Activated CD4-positive, alpha-beta memory T cell treated with anti-CD3 and anti-CD28 coated beads for 36 hours (primary cell): Measurements from ENCODE around the gene SDHC. TPM values are rescaled to one million over a fixed set of nuclear protein-coding genes. Genes with fewer than 3 reads are reported as not detected.

Experiments used
- CTCF ChIA-PET: fragments of 350-600 bp; sonication (Branson Sonifier 250); formaldehyde crosslinking; loops from one replicate; lab custom pipeline; 2021; ENCODE audit warnings: antibody characterized with exemption, inconsistent platforms; lab: Charles Lee
- POLR2A ChIA-PET: fragments of 350-600 bp; sonication (Branson Sonifier 250); formaldehyde crosslinking; loops from one replicate; lab custom pipeline; 2021; ENCODE audit warnings: antibody characterized with exemption; lab: Charles Lee
- DNase-seq: peaks from one replicate; pipeline ENCODE4 v3.0.0-alpha.2; 2020
- H3K27ac Mint-ChIP-seq: one replicate; pipeline ENCODE4 v1.8.0; 2021; ENCODE audit warnings: mixed read lengths
- H3K27me3 Mint-ChIP-seq: one replicate; pipeline ENCODE4 v1.8.0; 2021; ENCODE audit warnings: mixed read lengths
- H3K36me3 Mint-ChIP-seq: one replicate; pipeline ENCODE4 v1.8.0; 2021; ENCODE audit warnings: mixed read lengths
- H3K4me1 Mint-ChIP-seq: one replicate; pipeline ENCODE4 v1.8.0; 2021; ENCODE audit warnings: low read depth, mixed read lengths
- H3K4me3 Mint-ChIP-seq: one replicate; pipeline ENCODE4 v1.8.0; 2021; ENCODE audit warnings: mild to moderate bottlenecking, mixed read lengths
- H3K9me3 Mint-ChIP-seq: one replicate; pipeline ENCODE4 v1.8.0; 2021; ENCODE audit warnings: mixed read lengths
- intact Hi-C: fragments of 100-400 bp; cut with micrococcal nuclease; formaldehyde crosslinking; loops from one replicate; pipeline ENCODE4 v1.15.1; 2023
- total RNA-seq, 2 experiments: library from RNA; stranded (reverse); gene quantifications; one replicate each; pipeline ENCODE4 v1.2.3, GENCODE V29; 2021

Gene SDHC
- total RNA-seq, 2 experiments from 2014 or later, result 212 to 215 TPM

GRCh38 chr1:161297415-161297814 is 16.8 kb upstream of the SDHC start:
- POLR2A ChIA-PET, result no interaction called here

DNA sequence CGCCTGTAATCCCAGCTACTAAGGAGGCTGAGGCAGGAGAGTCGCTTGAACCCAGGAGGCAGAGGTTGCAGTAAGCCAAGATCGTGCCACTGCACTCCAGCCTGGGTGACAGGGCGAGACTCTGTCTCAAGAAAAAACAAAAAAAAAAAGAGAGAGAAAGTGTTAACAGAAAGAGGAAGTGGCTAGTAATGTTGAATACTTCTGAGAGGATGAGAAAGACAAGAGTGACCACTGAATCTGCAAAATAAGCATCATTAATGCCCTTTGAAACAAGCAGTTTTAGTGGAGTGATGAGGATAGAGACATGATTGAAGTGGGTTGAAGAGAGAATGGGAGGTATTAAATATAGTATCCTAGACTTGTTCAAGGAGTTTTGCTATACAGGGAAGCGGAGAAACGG is 16.1 kb upstream of the SDHC start:
- no peak overlapping the region for H3K4me3 Mint-ChIP-seq
- no peak overlapping the region for H3K27ac Mint-ChIP-seq
- no peaks in the 10 kb centered on the region for H3K27me3 Mint-ChIP-seq
- H3K9me3 Mint-ChIP-seq, result no peaks in the 10 kb centered on the region
- no peaks in the 10 kb centered on the region for H3K36me3 Mint-ChIP-seq
- POLR2A ChIA-PET, result no interaction called here
- CTCF ChIA-PET, result no interaction called here
- intact Hi-C loops, result no loop called here
- DNase-seq, result no peak
- no peaks in the 10 kb centered on the region for H3K4me1 Mint-ChIP-seq

More at GRCh38 chr1:161297415-161297814, 16.8 kb upstream of the SDHC start:
- no peaks in the 10 kb centered on the region for H3K27me3 Mint-ChIP-seq
- CTCF ChIA-PET, result no interaction called here
- intact Hi-C loops, result no loop called here
- no peaks in the 10 kb centered on the region for H3K4me1 Mint-ChIP-seq
- H3K27ac Mint-ChIP-seq, result no peak overlapping the region
- H3K4me3 Mint-ChIP-seq, result no peak overlapping the region
- no peak for DNase-seq
- no peaks in the 10 kb centered on the region for H3K9me3 Mint-ChIP-seq
- no peaks in the 10 kb centered on the region for H3K36me3 Mint-ChIP-seq

DNA sequence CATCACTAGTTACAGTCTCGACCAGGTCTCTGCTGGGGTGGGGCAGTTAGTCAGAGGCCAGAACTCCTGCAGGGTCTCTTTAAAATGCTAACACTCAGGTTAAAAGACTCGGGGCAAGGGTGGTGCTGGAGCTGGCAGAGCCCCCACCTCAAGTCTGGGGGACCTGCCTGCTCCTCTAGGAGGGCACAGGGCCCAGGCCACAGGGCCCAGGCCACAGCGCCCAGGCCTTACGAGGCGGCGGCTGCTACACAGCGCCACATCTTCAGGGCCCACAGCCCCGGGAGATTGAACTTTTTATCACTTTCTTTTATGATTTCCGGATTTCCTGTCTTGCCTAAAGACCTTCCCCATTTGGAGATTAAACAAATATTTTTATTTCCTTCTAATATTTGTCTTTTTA is 14.8 kb upstream of the SDHC start:
- Mint-ChIP-seq H3K36me3 (no peaks in the 10 kb centered on the region), H3K27me3 (no peaks in the 10 kb centered on the region), H3K4me1 (peaks cover 7% of the 10 kb centered on the region), H3K27ac (no peak overlapping the region), H3K9me3 (no peaks in the 10 kb centered on the region), H3K4me3 (no peak overlapping the region)
- ChIA-PET POLR2A (interaction anchor here (0.6 kb wide), 1 partner anchor 142 kb away, joined by 5 read pairs; no protein-coding TSS in a partner anchor), CTCF (no interaction called here)
- DNase-seq, result no peak
- intact Hi-C loops, result no loop called here

DNA sequence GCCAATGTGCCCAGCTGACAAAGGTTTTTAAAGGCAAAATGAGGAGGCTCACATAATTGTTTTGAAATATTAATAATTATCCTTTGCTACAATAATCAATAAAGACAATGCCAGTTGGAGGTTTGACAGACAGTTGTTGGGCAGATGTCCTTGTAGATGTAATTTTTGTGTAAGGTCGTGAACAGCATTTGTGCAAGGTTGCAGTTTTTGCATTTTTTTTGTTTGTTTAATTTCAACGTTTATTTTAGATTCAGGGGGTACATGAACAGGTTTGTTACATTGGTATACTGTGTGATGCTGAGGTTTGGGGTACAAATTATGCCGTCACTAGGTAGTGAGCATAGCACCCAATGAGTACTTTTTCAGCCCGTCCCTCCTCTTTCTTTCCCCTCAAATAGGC is 13.7 kb upstream of the SDHC start:
- no peaks in the 10 kb centered on the region for H3K9me3 Mint-ChIP-seq
- H3K4me3 Mint-ChIP-seq, result no peak overlapping the region
- CTCF ChIA-PET, result interaction anchor here (4.5 kb wide), 1 partner anchor 9 kb away, joined by 27 read pairs; no protein-coding TSS in a partner anchor
- POLR2A ChIA-PET, result no interaction called here
- DNase-seq, result no peak
- intact Hi-C loops, result no loop called here
- H3K4me1 Mint-ChIP-seq, result peaks cover 17% of the 10 kb centered on the region
- no peak overlapping the region for H3K27ac Mint-ChIP-seq
- no peaks in the 10 kb centered on the region for H3K36me3 Mint-ChIP-seq
- no peaks in the 10 kb centered on the region for H3K27me3 Mint-ChIP-seq

DNA sequence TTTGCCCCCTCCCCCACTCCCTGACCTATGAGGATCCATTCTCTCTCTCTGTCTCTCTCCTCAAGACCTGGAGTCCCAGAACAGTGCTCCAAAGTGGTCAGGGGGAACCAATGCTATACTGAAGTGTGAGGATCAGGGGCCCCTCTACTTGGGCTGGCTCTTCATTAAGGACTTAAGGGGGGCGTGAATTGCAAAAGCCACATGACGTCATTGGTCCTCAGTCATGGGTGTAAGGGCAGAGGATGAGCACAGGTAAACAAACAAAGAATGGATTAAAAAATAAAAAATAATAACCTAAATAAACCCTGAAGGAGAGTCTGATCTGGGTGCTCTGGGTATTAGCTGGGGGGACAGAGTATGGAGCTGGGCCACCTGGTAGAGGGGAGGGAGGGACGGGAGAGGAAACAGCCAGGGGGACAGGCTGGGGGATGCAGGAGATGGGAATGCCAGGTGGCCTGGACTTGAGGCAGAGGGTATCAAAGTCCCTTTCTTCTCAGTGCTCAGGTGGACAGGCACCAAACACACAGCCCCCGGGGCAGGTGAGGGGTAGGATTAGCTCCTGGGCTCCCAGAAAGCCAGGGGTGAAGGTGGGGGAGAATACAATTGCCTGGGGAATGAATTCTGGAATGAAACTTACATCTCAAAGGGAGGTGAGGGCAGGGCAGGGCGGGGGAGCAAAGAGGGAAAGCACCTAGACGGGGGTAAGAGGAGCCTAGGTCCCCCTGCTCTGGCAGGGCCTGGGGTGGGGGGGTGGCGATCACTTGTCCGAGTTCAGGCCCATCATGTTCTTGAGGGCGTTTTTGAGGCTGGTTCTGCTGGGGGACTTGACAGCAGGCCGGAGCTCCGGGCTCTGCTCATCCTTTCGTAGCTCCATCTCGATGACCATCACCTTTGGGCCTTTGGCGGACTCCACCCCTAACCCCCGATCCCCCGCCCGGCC is 9.0 kb upstream of the SDHC start:
- Mint-ChIP-seq H3K36me3 (no peaks in the 10 kb centered on the region), H3K27me3 (no peaks in the 10 kb centered on the region), H3K4me1 (peaks cover 31% of the 10 kb centered on the region), H3K9me3 (no peaks in the 10 kb centered on the region), H3K4me3 (peak overlapping the region; percentile 89), H3K27ac (peak overlapping the region; percentile 78)
- CTCF ChIA-PET, result interaction anchor here (0.8 to 4.4 kb wide), 10 partner anchors 14 to 102 kb away, joined by 3 to 26 read pairs (median 6); partner anchors contain the start of gene TOMM40L
- POLR2A ChIA-PET, result interaction anchor here (0.5 to 2.5 kb wide), 5 partner anchors 9 to 96 kb away, joined by 3 to 13 read pairs (median 3); partner anchors contain the start of genes PCP4L1 and SDHC
- intact Hi-C loops, result no loop called here
- DNase-seq, result peak; percentile 19

- Mint-ChIP-seq H3K4me1 (peaks cover 31% of the 10 kb centered on the region), H3K27ac (peak overlapping the region; percentile 78), H3K4me3 (peak overlapping the region; percentile 89), H3K9me3 (no peaks in the 10 kb centered on the region), H3K36me3 (no peaks in the 10 kb centered on the region), H3K27me3 (no peaks in the 10 kb centered on the region)
- DNase-seq, result peak; percentile 94
- CTCF ChIA-PET, result interaction anchor here (0.8 to 4.4 kb wide), 9 partner anchors 13 to 103 kb away, joined by 3 to 26 read pairs (median 5); partner anchors contain the start of gene TOMM40L
- intact Hi-C loops, result loop anchor here (1.0 kb wide), 2 partner anchors 8 to 81 kb away; partner anchors contain the start of gene SDHC
- POLR2A ChIA-PET, result interaction anchor here (0.5 to 2.5 kb wide), 5 partner anchors 8 to 80 kb away, joined by 3 to 13 read pairs (median 3); partner anchors contain the start of genes PCP4L1, SDHC and TOMM40L
Observed at GRCh38 chr1:161305867-161306519, 8.2 kb upstream of the SDHC start.

GRCh38 chr1:161307230-161307768 is 6.9 kb upstream of the SDHC start:
- CTCF ChIA-PET, result interaction anchor here (0.9 to 4.4 kb wide), 6 partner anchors 15 to 85 kb away, joined by 3 to 26 read pairs (median 8); partner anchors contain the start of gene TOMM40L
- peak overlapping the region; percentile 64 for H3K27ac Mint-ChIP-seq

DNA sequence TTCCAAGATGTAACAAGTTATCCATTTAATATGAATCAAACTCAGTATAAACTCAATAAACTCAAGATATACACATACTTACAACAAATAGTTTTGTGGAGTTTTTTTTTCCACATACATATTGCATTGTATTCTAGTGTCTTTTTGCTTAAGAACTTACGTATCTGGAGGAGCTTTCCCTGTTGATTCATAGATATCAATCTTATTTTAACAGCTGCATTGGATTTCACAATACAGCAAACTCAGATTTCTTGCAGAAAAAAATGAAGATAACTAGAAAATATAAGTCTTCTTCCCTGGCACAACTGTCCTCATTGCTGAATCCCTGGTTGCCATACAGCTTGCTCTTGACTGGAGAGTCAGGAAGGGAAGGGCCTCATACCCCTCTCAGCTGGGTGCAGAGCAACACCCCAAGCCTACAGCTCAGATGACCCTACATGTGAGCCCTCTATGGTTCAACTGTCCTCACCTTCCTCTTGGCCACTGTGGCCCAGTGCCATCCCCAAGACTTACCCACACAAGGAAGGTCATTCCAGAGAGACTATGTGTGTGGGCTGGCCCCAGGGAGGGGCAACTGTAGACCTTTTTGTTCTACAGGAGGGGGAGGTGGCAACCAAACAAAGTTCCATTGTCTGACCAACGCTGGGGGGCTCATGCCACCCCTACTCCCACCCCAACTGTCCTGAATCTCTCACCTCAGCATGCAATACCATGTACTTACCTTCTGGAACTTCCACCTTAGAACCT is 6.1 kb upstream of the SDHC start:
- peaks cover 31% of the 10 kb centered on the region for H3K4me1 Mint-ChIP-seq
- H3K27me3 Mint-ChIP-seq, result no peaks in the 10 kb centered on the region
- no peaks in the 10 kb centered on the region for H3K9me3 Mint-ChIP-seq
- intact Hi-C loops, result no loop called here
- H3K4me3 Mint-ChIP-seq, result no peak overlapping the region
- H3K36me3 Mint-ChIP-seq, result no peaks in the 10 kb centered on the region
- CTCF ChIA-PET, result interaction anchor here (0.9 to 4.4 kb wide), 6 partner anchors 16 to 98 kb away, joined by 3 to 26 read pairs (median 4); partner anchors contain the start of gene TOMM40L
- no peak for DNase-seq
- POLR2A ChIA-PET, result interaction anchor here (0.6 kb wide), 1 partner anchor 83 kb away, joined by 3 read pairs; no protein-coding TSS in a partner anchor
- no peak overlapping the region for H3K27ac Mint-ChIP-seq

More at GRCh38 chr1:161307230-161307768, 6.9 kb upstream of the SDHC start:
- Mint-ChIP-seq H3K9me3 (no peaks in the 10 kb centered on the region), H3K27me3 (no peaks in the 10 kb centered on the region), H3K4me1 (peaks cover 31% of the 10 kb centered on the region), H3K36me3 (no peaks in the 10 kb centered on the region), H3K4me3 (peak overlapping the region; percentile 20)
- intact Hi-C loops, result no loop called here
- peak; percentile 13 for DNase-seq
- POLR2A ChIA-PET, result interaction anchor here (0.6 kb wide), 1 partner anchor 82 kb away, joined by 3 read pairs; no protein-coding TSS in a partner anchor

DNA sequence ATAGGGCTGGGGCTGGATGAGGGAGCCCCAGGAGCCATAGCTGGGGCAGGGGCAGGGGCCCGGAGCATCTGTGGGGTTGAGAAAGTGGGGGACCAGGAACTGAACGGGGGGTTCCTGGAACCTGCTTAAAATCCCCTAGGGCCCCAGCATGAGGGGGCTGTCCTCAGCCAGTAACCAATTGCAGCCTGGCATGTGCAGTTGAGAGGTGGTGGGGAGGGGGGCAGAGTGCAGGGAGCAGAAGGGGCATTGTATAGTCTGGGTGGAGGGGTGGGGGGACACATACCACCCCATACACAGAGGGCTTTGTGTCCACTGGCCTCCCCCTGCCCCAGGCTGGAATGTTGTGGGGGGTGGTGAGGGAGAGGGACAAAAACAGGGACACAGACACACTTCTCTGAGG is 4.3 kb upstream of the SDHC start, which contains the start of gene MPZ:
Gene MPZ (minus strand): TSS at position 101 of the 400 bp plus-strand sequence. CDS start 63 bp downstream, at position 38.
- H3K4me1 Mint-ChIP-seq, result peaks cover 26% of the 10 kb centered on the region
- ChIA-PET POLR2A (no interaction called here), CTCF (no interaction called here)
- no peak within 1 kb of the TSS for H3K4me3 Mint-ChIP-seq
- H3K36me3 Mint-ChIP-seq, result peaks cover 2% of the 10 kb centered on the region
- H3K27ac Mint-ChIP-seq, result no peak within 1 kb of the TSS
- DNase-seq, result no peak
- H3K27me3 Mint-ChIP-seq, result no peaks in the 10 kb centered on the region
- intact Hi-C loops, result loop anchor here (5.0 kb wide), 2 partner anchors 72 to 193 kb away; partner anchors contain the start of genes NIT1 and PFDN2
- no peaks in the 10 kb centered on the region for H3K9me3 Mint-ChIP-seq

DNA sequence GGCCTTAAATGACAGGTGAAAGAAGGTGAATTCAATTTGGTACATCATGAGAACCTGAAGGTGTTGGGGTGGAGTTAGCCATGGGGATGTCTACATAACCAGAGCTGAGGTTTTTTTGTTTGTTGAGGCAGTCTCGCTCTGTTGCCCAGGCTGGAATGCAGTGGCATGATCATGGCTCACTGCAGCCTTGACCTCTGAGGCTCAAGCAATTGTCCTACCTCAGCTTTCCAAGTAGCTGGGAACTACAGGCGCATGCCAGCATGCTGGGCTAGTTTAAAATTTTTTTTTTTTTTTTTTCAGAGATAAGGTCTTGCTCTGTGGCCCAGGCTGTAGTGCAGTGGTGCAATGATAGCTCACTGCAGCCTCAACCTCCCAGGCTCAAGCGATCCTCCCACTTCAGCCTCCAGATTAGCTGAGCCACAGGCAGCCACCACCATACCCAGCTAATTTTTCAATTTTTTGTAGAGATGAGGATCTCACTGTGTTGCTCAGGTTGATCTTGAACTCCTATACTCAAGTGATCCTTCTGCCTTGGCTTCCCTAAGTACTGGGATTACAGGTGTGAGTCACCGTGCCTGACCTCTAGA is 2.5 kb upstream of the SDHC start:
- CTCF ChIA-PET, result interaction anchor here (1.3 kb wide), 1 partner anchor 70 kb away, joined by 5 read pairs; no protein-coding TSS in a partner anchor
- intact Hi-C loops, result loop anchor here (5.0 kb wide), 2 partner anchors 71 to 194 kb away; partner anchors contain the start of genes NIT1 and PFDN2
- H3K4me1 Mint-ChIP-seq, result peaks cover 24% of the 10 kb centered on the region
- H3K36me3 Mint-ChIP-seq, result peaks cover 2% of the 10 kb centered on the region
- H3K27me3 Mint-ChIP-seq, result no peaks in the 10 kb centered on the region
- DNase-seq, result no peak
- POLR2A ChIA-PET, result no interaction called here
- H3K27ac Mint-ChIP-seq, result no peak overlapping the region
- no peak overlapping the region for H3K4me3 Mint-ChIP-seq
- H3K9me3 Mint-ChIP-seq, result no peaks in the 10 kb centered on the region
